ENCODE measurements around the gene GPATCH4. TPM values are rescaled to one million over a fixed set of nuclear protein-coding genes. Genes with fewer than 3 reads are reported as not detected.

GPATCH4 gene
- total RNA-seq, 1 experiment from 2014 or later, result 37.3 TPM

DNA sequence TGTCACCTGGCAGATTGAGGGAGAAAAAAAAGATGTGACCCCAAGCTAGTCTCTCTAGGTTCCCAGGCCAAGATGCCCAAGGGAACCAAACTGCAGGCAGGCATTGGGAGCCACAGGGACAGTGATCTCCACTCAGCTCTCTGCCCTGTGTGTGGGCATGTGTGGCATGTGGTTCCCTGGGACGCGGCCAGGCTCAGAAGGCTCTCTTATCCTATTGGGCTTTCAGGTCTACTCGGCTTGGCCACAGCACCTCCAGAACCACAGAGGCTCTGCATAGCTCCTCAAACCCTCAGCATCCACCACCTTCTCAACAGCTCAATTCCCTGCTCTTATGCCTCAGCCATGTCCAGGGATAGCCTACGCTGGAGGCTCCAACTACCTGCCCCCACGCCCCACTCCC, 50.9 kb downstream of the GPATCH4 start:
- ATAC-seq (no peak), DNase-seq (no peak)
- no peaks in the 10 kb centered on the region for H3K27me3 ChIP-seq (ENCODE audit: low read length)
- H3K27ac ChIP-seq (ENCODE audit: low read length), result no peak overlapping the region
- no peak overlapping the region for H3K4me3 ChIP-seq (ENCODE audit: low read length)
- POLR2A ChIA-PET (ENCODE audit: unreplicated experiment), result no interaction called here
- intact Hi-C loops (cut with micrococcal nuclease), result no loop called here
- H3K4me1 ChIP-seq (ENCODE audit: insufficient read depth, low read length), result peaks cover 21% of the 10 kb centered on the region
- CTCF ChIA-PET, result no interaction called here
- no peaks in the 10 kb centered on the region for H3K9me3 ChIP-seq (ENCODE audit: low read length)
- H4K20me1 ChIP-seq (ENCODE audit: low read length), result no peaks in the 10 kb centered on the region
- H3K4me2 ChIP-seq (ENCODE audit: low read length), result no peak overlapping the region
- no TSS peak for BruUV-seq (replicated peaks)
- H3F3A ChIP-seq (ENCODE audit: low read length, unreplicated experiment), result no peaks in the 10 kb centered on the region
- peaks cover 73% of the 10 kb centered on the region for H3K36me3 ChIP-seq (ENCODE audit: low read depth, low read length)
- no peak overlapping the region for H3K9ac ChIP-seq (ENCODE audit: low read length)
- no peak overlapping the region for H2AFZ ChIP-seq (ENCODE audit: low read length)
- TF ChIP-seq, protein P1, sequence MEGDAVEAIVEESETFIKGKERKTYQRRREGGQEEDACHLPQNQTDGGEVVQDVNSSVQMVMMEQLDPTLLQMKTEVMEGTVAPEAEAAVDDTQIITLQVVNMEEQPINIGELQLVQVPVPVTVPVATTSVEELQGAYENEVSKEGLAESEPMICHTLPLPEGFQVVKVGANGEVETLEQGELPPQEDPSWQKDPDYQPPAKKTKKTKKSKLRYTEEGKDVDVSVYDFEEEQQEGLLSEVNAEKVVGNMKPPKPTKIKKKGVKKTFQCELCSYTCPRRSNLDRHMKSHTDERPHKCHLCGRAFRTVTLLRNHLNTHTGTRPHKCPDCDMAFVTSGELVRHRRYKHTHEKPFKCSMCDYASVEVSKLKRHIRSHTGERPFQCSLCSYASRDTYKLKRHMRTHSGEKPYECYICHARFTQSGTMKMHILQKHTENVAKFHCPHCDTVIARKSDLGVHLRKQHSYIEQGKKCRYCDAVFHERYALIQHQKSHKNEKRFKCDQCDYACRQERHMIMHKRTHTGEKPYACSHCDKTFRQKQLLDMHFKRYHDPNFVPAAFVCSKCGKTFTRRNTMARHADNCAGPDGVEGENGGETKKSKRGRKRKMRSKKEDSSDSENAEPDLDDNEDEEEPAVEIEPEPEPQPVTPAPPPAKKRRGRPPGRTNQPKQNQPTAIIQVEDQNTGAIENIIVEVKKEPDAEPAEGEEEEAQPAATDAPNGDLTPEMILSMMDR (conservative IDR thresholded peaks at IDR 0.05; ENCODE audit: low read depth, low read length), result no peak
- TF ChIP-seq EZH2 (IDR thresholded peaks at IDR 0.05; ENCODE audit: low read length, unreplicated experiment) (no peak), EZH2phosphoT487 (IDR thresholded peaks at IDR 0.05; ENCODE audit: borderline replicate concordance, low read length) (no peak)
- H3K79me2 ChIP-seq (ENCODE audit: low read length), result no peaks in the 10 kb centered on the region
- H3K9me2 ChIP-seq (replicated peaks; ENCODE audit: low read length), result no peaks in the 10 kb centered on the region

DNA sequence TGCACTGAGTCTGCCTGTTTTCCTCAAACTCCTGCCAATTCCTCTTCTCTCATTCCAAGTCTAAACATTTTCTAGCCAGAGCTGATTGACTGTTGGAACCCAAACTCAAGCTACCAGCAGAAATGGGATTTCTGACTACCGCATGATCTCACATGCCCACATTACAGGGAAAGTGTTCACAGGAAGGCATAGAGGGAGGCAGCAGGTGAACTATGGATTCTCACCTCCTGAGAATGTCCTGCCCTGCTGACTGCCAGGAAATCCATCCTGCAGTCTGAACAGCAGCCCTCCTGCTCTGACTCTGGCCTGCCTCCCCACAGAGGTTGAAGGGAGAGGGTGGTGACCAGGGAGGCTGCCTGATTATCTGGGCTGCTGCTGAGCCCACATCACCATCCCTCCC, 51.4 kb downstream of the GPATCH4 start:
- H3F3A ChIP-seq (ENCODE audit: low read length, unreplicated experiment), result no peaks in the 10 kb centered on the region
- no peaks in the 10 kb centered on the region for H3K9me3 ChIP-seq (ENCODE audit: low read length)
- H3K9ac ChIP-seq (ENCODE audit: low read length), result no peak overlapping the region
- H3K36me3 ChIP-seq (ENCODE audit: low read depth, low read length), result peaks cover 72% of the 10 kb centered on the region
- ATAC-seq, result no peak
- no peak overlapping the region for H3K27ac ChIP-seq (ENCODE audit: low read length)
- H4K20me1 ChIP-seq (ENCODE audit: low read length), result no peaks in the 10 kb centered on the region
- H3K9me2 ChIP-seq (replicated peaks; ENCODE audit: low read length), result no peaks in the 10 kb centered on the region
- BruUV-seq (replicated peaks), result no TSS peak
- ChIA-PET POLR2A (ENCODE audit: unreplicated experiment) (no interaction called here), CTCF (no interaction called here)
- intact Hi-C loops (cut with micrococcal nuclease), result no loop called here
- no peaks in the 10 kb centered on the region for H3K79me2 ChIP-seq (ENCODE audit: low read length)
- DNase-seq, result no peak
- H3K27me3 ChIP-seq (ENCODE audit: low read length), result no peaks in the 10 kb centered on the region
- H2AFZ ChIP-seq (ENCODE audit: low read length), result no peak overlapping the region
- peaks cover 21% of the 10 kb centered on the region for H3K4me1 ChIP-seq (ENCODE audit: insufficient read depth, low read length)
- no peak overlapping the region for H3K4me2 ChIP-seq (ENCODE audit: low read length)
- H3K4me3 ChIP-seq (ENCODE audit: low read length), result no peak overlapping the region
- TF ChIP-seq EZH2phosphoT487 (IDR thresholded peaks at IDR 0.05; ENCODE audit: borderline replicate concordance, low read length), result no peak
- TF ChIP-seq EZH2 (IDR thresholded peaks at IDR 0.05; ENCODE audit: low read length, unreplicated experiment), result no peak
- TF ChIP-seq, protein P1 (conservative IDR thresholded peaks at IDR 0.05; ENCODE audit: low read depth, low read length), result no peak

DNA sequence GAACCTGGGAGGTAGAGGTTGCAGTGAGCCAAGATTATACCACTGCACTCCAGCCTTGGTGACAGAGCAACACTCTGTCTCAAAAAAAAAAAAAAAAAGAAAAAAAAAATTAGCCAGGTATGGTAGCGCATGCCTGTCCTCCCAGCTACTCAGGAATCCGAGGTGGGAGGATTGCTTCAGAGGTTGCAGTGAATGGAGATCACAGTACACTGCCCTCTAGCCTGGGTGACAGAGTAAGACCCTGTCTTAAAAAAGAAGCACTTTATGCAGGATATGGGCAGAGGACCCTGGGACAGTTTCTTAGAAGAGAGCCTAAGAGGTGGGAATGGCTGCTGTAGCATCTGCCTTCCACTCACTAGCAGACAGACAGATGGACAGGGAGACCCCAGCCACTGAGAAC, 51.9 kb downstream of the GPATCH4 start:
- intact Hi-C loops (cut with micrococcal nuclease), result no loop called here
- DNase-seq, result no peak
- Histone ChIP-seq H3K27me3 (ENCODE audit: low read length) (no peaks in the 10 kb centered on the region), H3K9me3 (ENCODE audit: low read length) (no peaks in the 10 kb centered on the region), H2AFZ (ENCODE audit: low read length) (no peak overlapping the region), H4K20me1 (ENCODE audit: low read length) (no peaks in the 10 kb centered on the region), H3K36me3 (ENCODE audit: low read depth, low read length) (peaks cover 74% of the 10 kb centered on the region), H3K27ac (ENCODE audit: low read length) (no peak overlapping the region), H3K4me1 (ENCODE audit: insufficient read depth, low read length) (peaks cover 21% of the 10 kb centered on the region), H3K4me2 (ENCODE audit: low read length) (no peak overlapping the region), H3K4me3 (ENCODE audit: low read length) (no peak overlapping the region), H3K9me2 (replicated peaks; ENCODE audit: low read length) (no peaks in the 10 kb centered on the region), H3K9ac (ENCODE audit: low read length) (no peak overlapping the region), H3F3A (ENCODE audit: low read length, unreplicated experiment) (no peaks in the 10 kb centered on the region), H3K79me2 (ENCODE audit: low read length) (no peaks in the 10 kb centered on the region)
- no peak for ATAC-seq
- BruUV-seq (replicated peaks), result no TSS peak
- no peak for TF ChIP-seq EZH2 (IDR thresholded peaks at IDR 0.05; ENCODE audit: low read length, unreplicated experiment)
- TF ChIP-seq, protein P1 (conservative IDR thresholded peaks at IDR 0.05; ENCODE audit: low read depth, low read length), result no peak
- no peak for TF ChIP-seq EZH2phosphoT487 (IDR thresholded peaks at IDR 0.05; ENCODE audit: borderline replicate concordance, low read length)
- ChIA-PET CTCF (no interaction called here), POLR2A (ENCODE audit: unreplicated experiment) (no interaction called here)

Measured in PC-3 (cell line).